ENCODE results near the gene ARID5A.

Gene ARID5A

GRCh38 chr2:96594691-96595152 lies 58.2 kb downstream of the ARID5A start:
- DNase-seq (ENCODE audit: low read depth): no peak
- no peak overlapping the region for H3K4me3 ChIP-seq (ENCODE audit: low read length)
- TF ChIP-seq, protein P1, sequence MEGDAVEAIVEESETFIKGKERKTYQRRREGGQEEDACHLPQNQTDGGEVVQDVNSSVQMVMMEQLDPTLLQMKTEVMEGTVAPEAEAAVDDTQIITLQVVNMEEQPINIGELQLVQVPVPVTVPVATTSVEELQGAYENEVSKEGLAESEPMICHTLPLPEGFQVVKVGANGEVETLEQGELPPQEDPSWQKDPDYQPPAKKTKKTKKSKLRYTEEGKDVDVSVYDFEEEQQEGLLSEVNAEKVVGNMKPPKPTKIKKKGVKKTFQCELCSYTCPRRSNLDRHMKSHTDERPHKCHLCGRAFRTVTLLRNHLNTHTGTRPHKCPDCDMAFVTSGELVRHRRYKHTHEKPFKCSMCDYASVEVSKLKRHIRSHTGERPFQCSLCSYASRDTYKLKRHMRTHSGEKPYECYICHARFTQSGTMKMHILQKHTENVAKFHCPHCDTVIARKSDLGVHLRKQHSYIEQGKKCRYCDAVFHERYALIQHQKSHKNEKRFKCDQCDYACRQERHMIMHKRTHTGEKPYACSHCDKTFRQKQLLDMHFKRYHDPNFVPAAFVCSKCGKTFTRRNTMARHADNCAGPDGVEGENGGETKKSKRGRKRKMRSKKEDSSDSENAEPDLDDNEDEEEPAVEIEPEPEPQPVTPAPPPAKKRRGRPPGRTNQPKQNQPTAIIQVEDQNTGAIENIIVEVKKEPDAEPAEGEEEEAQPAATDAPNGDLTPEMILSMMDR (conservative IDR thresholded peaks at IDR 0.05; ENCODE audit: low read depth, low read length): no peak

GRCh38 chr2:96596596-96596995 lies 60.0 kb downstream of the ARID5A start:
- H3K4me3 ChIP-seq (ENCODE audit: low read length): no peak overlapping the region
- TF ChIP-seq, protein P1 (conservative IDR thresholded peaks at IDR 0.05; ENCODE audit: low read depth, low read length): no peak
- DNase-seq (ENCODE audit: low read depth): no peak

DNA sequence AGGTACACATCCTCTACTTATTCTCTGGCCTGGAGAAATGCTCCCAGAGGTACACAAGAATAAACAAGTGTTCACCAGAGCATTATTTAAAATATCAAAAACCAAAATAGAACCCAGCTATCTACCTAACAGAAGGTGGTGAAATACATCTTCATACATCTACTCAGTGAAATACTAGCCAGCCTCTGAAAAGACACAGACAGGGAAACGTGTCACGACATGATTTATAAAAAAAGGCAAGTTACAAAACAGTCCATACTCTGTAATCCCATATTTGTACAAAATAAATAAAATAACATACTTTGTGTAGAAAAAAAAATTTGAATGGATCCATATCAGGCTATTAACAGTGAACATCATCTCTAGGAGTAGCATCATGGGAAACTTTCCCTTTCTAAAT lies 63.4 kb downstream of the ARID5A start:
- no peak overlapping the region for H3K4me3 ChIP-seq (ENCODE audit: low read length)
- TF ChIP-seq, protein P1 (conservative IDR thresholded peaks at IDR 0.05; ENCODE audit: low read depth, low read length): no peak
- DNase-seq (ENCODE audit: low read depth): no peak

DNA sequence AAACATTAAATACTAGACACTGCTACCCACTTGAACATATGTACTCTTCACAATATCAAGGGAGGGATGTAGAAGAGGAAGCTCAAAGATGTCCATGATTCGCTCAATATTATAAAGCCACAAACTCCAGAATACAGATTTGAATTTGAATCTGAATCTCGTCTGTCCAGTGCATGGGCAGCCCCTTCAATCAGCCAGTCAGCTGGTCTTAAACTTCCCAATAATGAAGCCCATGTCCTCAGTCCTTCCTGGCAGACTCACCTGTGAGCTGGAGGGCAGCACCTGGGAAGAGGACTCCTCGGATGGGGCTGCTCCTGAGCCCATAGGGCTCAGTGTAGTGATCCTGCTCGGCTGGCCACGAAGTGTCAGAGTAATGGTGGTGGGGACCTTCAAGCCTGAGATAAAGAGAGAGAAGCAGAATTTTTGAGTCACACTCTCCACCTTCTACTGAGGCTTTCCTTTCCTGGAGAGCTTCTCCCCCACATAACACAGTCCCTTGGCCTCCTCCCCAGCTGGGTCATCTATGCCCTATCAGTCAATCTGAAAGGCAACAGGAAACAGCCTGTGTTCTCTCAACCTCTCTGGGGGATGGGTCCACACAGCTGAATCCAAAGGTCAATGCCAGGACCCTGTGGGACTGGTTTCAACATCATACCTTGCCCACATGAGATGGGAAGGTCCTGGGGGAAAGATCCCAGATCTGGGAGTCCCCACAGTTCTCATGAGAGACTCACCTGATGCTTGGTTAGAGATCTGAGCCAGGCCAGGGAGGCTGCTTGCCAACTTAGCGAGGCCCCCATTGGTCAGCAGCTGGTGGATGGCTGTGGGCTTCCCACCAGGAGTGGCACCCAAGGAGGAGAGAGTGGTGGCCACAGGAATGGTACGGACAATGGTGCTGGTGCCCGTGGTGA lies 65.1 kb downstream of the ARID5A start:
- TF ChIP-seq, protein P1 (conservative IDR thresholded peaks at IDR 0.05; ENCODE audit: low read depth, low read length): no peak
- DNase-seq (ENCODE audit: low read depth): no peak
- no peak overlapping the region for H3K4me3 ChIP-seq (ENCODE audit: low read length)
